ENCODE measurements around the gene ADAMTS2.

DNA sequence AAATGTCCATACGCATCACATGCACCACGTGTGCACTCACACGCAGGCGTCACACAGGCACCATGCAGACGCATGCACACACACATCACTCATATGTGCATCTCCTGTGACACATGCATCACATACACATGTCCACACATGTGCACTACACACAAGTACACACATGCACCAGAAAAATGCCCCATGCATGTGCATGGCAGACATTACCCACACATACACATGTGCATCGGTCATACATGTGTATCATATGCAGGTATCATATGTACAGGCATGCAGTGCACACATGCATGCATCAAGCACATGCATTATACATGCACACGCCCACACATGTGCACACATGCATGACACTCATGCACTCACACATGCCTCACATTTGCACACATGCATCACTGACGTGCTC, 26.1 kb downstream of the ADAMTS2 start:
- TF ChIP-seq POLR2AphosphoS5 (IDR thresholded peaks at IDR 0.05) (no peak), POLR2A (IDR thresholded peaks at IDR 0.05) (no peak)
- TF ChIP-seq, protein P1, sequence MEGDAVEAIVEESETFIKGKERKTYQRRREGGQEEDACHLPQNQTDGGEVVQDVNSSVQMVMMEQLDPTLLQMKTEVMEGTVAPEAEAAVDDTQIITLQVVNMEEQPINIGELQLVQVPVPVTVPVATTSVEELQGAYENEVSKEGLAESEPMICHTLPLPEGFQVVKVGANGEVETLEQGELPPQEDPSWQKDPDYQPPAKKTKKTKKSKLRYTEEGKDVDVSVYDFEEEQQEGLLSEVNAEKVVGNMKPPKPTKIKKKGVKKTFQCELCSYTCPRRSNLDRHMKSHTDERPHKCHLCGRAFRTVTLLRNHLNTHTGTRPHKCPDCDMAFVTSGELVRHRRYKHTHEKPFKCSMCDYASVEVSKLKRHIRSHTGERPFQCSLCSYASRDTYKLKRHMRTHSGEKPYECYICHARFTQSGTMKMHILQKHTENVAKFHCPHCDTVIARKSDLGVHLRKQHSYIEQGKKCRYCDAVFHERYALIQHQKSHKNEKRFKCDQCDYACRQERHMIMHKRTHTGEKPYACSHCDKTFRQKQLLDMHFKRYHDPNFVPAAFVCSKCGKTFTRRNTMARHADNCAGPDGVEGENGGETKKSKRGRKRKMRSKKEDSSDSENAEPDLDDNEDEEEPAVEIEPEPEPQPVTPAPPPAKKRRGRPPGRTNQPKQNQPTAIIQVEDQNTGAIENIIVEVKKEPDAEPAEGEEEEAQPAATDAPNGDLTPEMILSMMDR (IDR thresholded peaks at IDR 0.05) = no peak

Data from transverse colon (tissue), 4 donors.